Keratinocyte (primary cell): Measurements from ENCODE around the gene GNG2. TPM values are rescaled to one million over a fixed set of nuclear protein-coding genes. Genes with fewer than 3 reads are reported as not detected.
A peak's percentile ranks its signal among the peaks of the same experiment; 100 is the strongest.
"Not testable (repeated sequence)": the region's sequence is repeated elsewhere in the genome, so short reads cannot be mapped to it uniquely, and the experiment has no call there.

Experiments
- DNase-seq: peaks from one replicate; pipeline ENCODE4 v3.0.0-alpha.2; 2011; ENCODE audit warnings: low read depth, missing footprints, low spot score
- FAIRE-seq: peaks from 2 replicates; lab custom pipeline; 2011; peaks lifted over from hg19 to GRCh38; lab: Jason Lieb, UNC
- H2AFZ ChIP-seq: 2 replicates; pipeline ENCODE4 v1.6.0; 2012; ENCODE audit warnings: low read length, control low read depth, inconsistent platforms; ENCODE audit not compliant: control insufficient read depth
- H3K27ac ChIP-seq: 2 replicates; pipeline ENCODE4 v1.5.1; 2011; ENCODE audit warnings: low read length; ENCODE audit not compliant: control insufficient read depth, insufficient read depth
- H3K27me3 ChIP-seq: 3 replicates; pipeline ENCODE4 v1.6.0; 2011; ENCODE audit warnings: low read length; ENCODE audit not compliant: control insufficient read depth, insufficient read depth; ENCODE audit errors: extremely low read depth
- H3K36me3 ChIP-seq, 2 experiments: 2 replicates in 1 of 2; 3 replicates in 1 of 2; pipeline ENCODE4 v1.5.1; 2011; ENCODE audit warnings: low read length in 2 of 2, mild to moderate bottlenecking in 1 of 2; ENCODE audit not compliant: control insufficient read depth in 2 of 2, insufficient read depth in 2 of 2; ENCODE audit errors: extremely low read depth in 1 of 2
- H3K4me1 ChIP-seq: 3 replicates; pipeline ENCODE4 v1.5.1; 2011; ENCODE audit warnings: low read length; ENCODE audit not compliant: control insufficient read depth, insufficient read depth; ENCODE audit errors: extremely low read depth
- H3K4me2 ChIP-seq: 3 replicates; pipeline ENCODE4 v1.6.0; 2011; ENCODE audit warnings: low read depth, low read length; ENCODE audit not compliant: control insufficient read depth, insufficient read depth; ENCODE audit errors: extremely low read depth
- H3K4me3 ChIP-seq, 3 experiments: fragments of 200-600 bp in 1 of 3; sonication (generic) in 1 of 3; 2 replicates in 2 of 3; 3 replicates in 1 of 3; pipeline ENCODE4 v1.5.1; 2011 to 2016; ENCODE audit warnings: low read length in 3 of 3, mild to moderate bottlenecking in 3 of 3, control low read depth in 2 of 3, inconsistent platforms in 1 of 3, low read depth in 1 of 3, mixed read lengths in 1 of 3, mixed run types in 1 of 3, moderate library complexity in 1 of 3; ENCODE audit not compliant: control insufficient read depth in 2 of 3, insufficient read depth in 2 of 3; ENCODE audit errors: extremely low read depth in 1 of 3
- H3K79me2 ChIP-seq: 2 replicates; pipeline ENCODE4 v1.6.0; 2012; ENCODE audit warnings: low read length; ENCODE audit not compliant: control insufficient read depth, insufficient read depth
- H3K9ac ChIP-seq: 3 replicates; pipeline ENCODE4 v1.6.0; 2011; ENCODE audit warnings: low read length; ENCODE audit not compliant: control insufficient read depth, insufficient read depth; ENCODE audit errors: extremely low read depth
- H3K9me1 ChIP-seq: 3 replicates; pipeline ENCODE4 v1.6.0; 2011; ENCODE audit warnings: low read length; ENCODE audit not compliant: control insufficient read depth, insufficient read depth; ENCODE audit errors: extremely low read depth
- H3K9me3 ChIP-seq: 2 replicates; pipeline ENCODE4 v1.5.1; 2012; ENCODE audit warnings: low read depth, low read length; ENCODE audit not compliant: control insufficient read depth
- H4K20me1 ChIP-seq: 3 replicates; pipeline ENCODE4 v1.6.0; 2011; ENCODE audit warnings: low read length; ENCODE audit not compliant: control insufficient read depth, insufficient read depth; ENCODE audit errors: extremely low read depth
- CTCF ChIP-seq, 3 experiments: IDR thresholded peaks in 1 of 3; conservative IDR thresholded peaks in 1 of 3; optimal IDR thresholded peaks in 1 of 3; 2 replicates in 2 of 3; 3 replicates in 1 of 3; pipeline versions ENCODE3 to v1.5.1; 2011; ENCODE audit warnings: low read length in 3 of 3, mild to moderate bottlenecking in 3 of 3, moderate library complexity in 2 of 3, control low read depth in 1 of 3, inconsistent platforms in 1 of 3; ENCODE audit not compliant: insufficient read depth in 2 of 3; ENCODE audit errors: extremely low read depth in 1 of 3
- EZH2 ChIP-seq: IDR thresholded peaks from one replicate; pipeline ENCODE4 v1.6.1; 2012; ENCODE audit warnings: inconsistent platforms, mild to moderate bottlenecking, low read length, moderate library complexity
- dilution Hi-C: fragments of 300-500 bp; cut with MboI; formaldehyde crosslinking; loops from one replicate; pipeline ENCODE4 v1.7.0; 2020; ENCODE audit warnings: low sequenced_read_pairs; ENCODE audit not compliant: extremely low pct_ligation_motif_present
- polyA plus RNA-seq, 5 experiments: library from polyadenylated mRNA; depleted of rRNA in 3 of 5; stranded (reverse) in 3 of 5; stranded (forward) in 1 of 5; unstranded in 1 of 5; fragments of >200 nt; gene quantifications; 1 replicate in 1 of 5; 2 replicates in 3 of 5; 3 replicates in 1 of 5; pipeline versions ENCODE4 v1.2.1 to v1.2.3, GENCODE V29; 2011 to 2012; ENCODE audit warnings: missing spikeins in 2 of 5, low read depth in 1 of 5, low replicate concordance in 1 of 5

Gene GNG2
- polyA plus RNA-seq, 1 donor (not counting 4 experiments of a cell fraction or from before 2014, with no cell fraction given) = 0.28 TPM

- Histone ChIP-seq H3K27me3 (no peaks in the 10 kb centered on the region), H3K9ac (no peak overlapping the region), H3K9me3 (no peaks in the 10 kb centered on the region), H2AFZ (no peak overlapping the region), H3K4me2 (no peak overlapping the region), H4K20me1 (no peaks in the 10 kb centered on the region), H3K9me1 (no peaks in the 10 kb centered on the region), H3K36me3 (no peaks in the 10 kb centered on the region), H3K4me1 (no peaks in the 10 kb centered on the region), H3K4me3 (no peak overlapping the region), H3K27ac (no peak overlapping the region), H3K79me2 (no peaks in the 10 kb centered on the region)
- FAIRE-seq = no peak
- TF ChIP-seq EZH2 = no peak
- no peak for TF ChIP-seq CTCF (optimal IDR thresholded peaks at IDR 0.05 in 1 of 3, IDR thresholded peaks at IDR 0.05 in 1 of 3, conservative IDR thresholded peaks at IDR 0.05 in 1 of 3; ENCODE audit: extremely low read depth in 1 of 3, insufficient read depth in 2 of 3, low read length in 3 of 3)
- dilution Hi-C loops = no loop called here
- no peak for DNase-seq
Measured at GRCh38 chr14:51897791-51898355, 37.5 kb downstream of the GNG2 start.

- H3K9ac ChIP-seq = no peak overlapping the region
- no peaks in the 10 kb centered on the region for H3K9me1 ChIP-seq
- no peaks in the 10 kb centered on the region for H4K20me1 ChIP-seq
- no peaks in the 10 kb centered on the region for H3K36me3 ChIP-seq
- dilution Hi-C loops = no loop called here
- H3K4me3 ChIP-seq = no peak overlapping the region
- H3K27ac ChIP-seq = no peak overlapping the region
- peaks cover 3% of the 10 kb centered on the region for H3K4me1 ChIP-seq
- H2AFZ ChIP-seq = no peak overlapping the region
- H3K4me2 ChIP-seq = no peak overlapping the region
- no peaks in the 10 kb centered on the region for H3K79me2 ChIP-seq
- DNase-seq (no peak), FAIRE-seq (no peak)
- no peaks in the 10 kb centered on the region for H3K27me3 ChIP-seq
- no peak for TF ChIP-seq CTCF (optimal IDR thresholded peaks at IDR 0.05 in 1 of 3, IDR thresholded peaks at IDR 0.05 in 1 of 3, conservative IDR thresholded peaks at IDR 0.05 in 1 of 3; ENCODE audit: extremely low read depth in 1 of 3, insufficient read depth in 2 of 3, low read length in 3 of 3)
- no peak for TF ChIP-seq EZH2
- no peaks in the 10 kb centered on the region for H3K9me3 ChIP-seq
Measured at GRCh38 chr14:51901475-51902024, 41.1 kb downstream of the GNG2 start.

- H3K9ac ChIP-seq, dilution Hi-C loops, H2AFZ ChIP-seq, H3K4me3 ChIP-seq, H3K9me1 ChIP-seq, H3K36me3 ChIP-seq, H3K9me3 ChIP-seq, H3K4me1 ChIP-seq, H3K79me2 ChIP-seq, H4K20me1 ChIP-seq, FAIRE-seq, H3K27me3 ChIP-seq: not testable (repeated sequence)
- H3K4me2 ChIP-seq = peak overlapping the region; percentile 43
- peak overlapping the region; percentile 39 for H3K27ac ChIP-seq
- DNase-seq = peak; percentile 25
Measured at GRCh38 chr14:51905656-51906121, 45.3 kb downstream of the GNG2 start.
